ES-I3 (cell line): ENCODE results near the gene PHYHIPL.
"Not testable (repeated sequence)": the region's sequence is repeated elsewhere in the genome, so short reads cannot be mapped to it uniquely, and the experiment has no call there.

ENCODE experiments used
- H3K36me3 ChIP-seq: 2 replicates; pipeline ENCODE4 v1.6.1; 2013; ENCODE audit warnings: mild to moderate bottlenecking, low read length, control low read depth, moderate library complexity; ENCODE audit not compliant: insufficient read depth
- H3K4me1 ChIP-seq: 2 replicates; pipeline ENCODE4 v1.6.1; 2013; ENCODE audit warnings: mild to moderate bottlenecking, control low read depth, low read length; ENCODE audit not compliant: insufficient read depth
- H3K9ac ChIP-seq: 2 replicates; pipeline ENCODE4 v1.6.1; 2013; ENCODE audit warnings: low read depth, mild to moderate bottlenecking, low read length, moderate library complexity
- H3K9me3 ChIP-seq: 2 replicates; pipeline ENCODE4 v1.6.1; 2013; ENCODE audit warnings: mild to moderate bottlenecking, low read length, moderate library complexity; ENCODE audit not compliant: control insufficient read depth, insufficient read depth

PHYHIPL gene

DNA sequence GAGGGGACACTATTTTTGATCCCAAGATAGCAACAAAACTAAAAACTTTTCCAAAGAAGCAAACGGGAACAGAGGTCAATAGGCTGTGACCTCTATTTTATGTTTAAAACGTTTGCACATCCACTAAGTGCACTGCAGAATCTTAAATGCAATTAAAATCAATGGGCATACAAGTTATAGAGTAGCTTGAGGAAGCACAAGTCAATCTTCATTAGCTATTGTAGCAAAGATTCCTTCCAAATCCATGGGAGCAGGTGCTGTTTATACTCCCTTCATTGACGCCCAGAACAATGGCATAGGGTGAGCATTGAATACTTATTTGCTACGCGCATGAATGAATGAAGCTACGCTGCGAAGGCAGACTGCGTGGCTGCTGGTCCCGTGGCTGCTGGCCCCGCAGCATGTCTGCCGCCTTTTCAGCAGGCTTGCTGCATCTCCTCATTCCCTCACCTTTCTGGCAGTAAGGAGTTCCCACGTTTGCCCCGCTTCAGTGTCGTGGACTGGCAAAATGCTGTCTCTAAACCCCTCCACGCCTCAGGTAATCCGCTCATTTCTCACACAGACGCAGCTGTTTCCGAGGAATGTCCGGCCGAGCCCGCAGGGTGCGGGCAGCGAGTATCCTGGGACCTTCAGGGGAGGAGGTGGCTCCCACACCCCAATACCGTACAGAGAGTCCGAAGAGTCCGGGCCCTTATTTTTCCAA is 754 bp upstream of the PHYHIPL start:
- peak overlapping the region; percentile 51; the same call in 1 of the 2 replicates for H3K9ac ChIP-seq
- H3K9me3 ChIP-seq = no peaks in the 10 kb centered on the region
- H3K4me1 ChIP-seq = no peaks in the 10 kb centered on the region
- H3K36me3 ChIP-seq = no peaks in the 10 kb centered on the region

DNA sequence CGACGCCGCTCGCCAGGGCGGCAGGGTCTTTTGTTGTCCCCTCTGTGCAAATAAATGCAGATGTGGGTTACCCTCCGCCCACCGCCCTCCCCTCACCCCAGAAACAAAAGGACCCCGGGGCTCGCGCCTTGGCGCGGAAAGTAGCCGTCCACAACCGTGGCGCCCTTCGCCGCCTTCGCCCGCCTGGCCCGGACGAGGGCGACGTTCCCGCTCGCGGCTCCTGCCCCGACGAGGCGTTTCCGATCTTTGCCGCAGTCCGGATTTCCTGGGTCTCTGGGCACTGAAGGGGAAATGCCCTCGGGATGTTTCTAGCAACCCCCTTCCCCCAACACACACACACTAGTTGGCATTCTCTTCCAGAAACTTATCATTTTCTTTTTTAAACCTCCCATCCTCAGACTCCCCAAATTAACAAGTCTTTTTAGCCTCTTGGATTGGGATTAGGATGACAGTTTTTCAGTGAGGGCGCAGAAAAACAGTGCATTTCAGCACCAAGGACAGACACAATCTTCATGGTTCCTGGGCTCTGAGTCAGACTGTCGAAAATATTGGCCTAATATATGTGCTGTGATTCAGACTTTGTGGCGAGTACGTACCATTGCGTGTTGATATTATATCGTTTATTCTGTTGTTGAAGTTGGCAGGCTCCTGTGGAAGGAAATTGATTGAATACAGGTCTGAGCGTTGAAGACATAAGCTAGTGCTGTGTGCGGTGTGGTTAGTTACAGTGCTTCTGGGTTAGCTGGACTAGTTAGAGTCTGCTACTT is 771 bp downstream of the PHYHIPL start:
- no peaks in the 10 kb centered on the region for H3K4me1 ChIP-seq
- H3K36me3 ChIP-seq = no peaks in the 10 kb centered on the region
- H3K9ac ChIP-seq = peak overlapping the region; percentile 51
- no peaks in the 10 kb centered on the region for H3K9me3 ChIP-seq

DNA sequence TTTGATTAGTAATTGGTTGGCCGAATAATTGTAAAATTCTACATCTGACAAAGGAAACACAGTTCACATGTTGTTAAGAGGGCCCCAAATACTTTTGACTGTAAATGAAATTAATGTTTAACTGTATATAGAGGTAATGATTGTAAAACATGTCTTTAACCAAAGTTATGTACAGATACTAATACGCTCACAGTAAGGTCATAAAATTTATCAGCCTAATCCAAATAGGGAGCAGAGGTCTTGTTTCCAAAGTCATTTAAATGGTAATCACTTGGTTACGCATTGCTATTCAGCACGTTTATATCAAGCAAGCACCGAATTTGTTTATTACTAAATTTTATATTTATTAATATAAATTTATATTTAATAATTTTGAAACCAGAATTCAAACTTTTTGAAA is 1.4 kb downstream of the PHYHIPL start:
- H3K36me3 ChIP-seq = no peaks in the 10 kb centered on the region
- H3K9ac ChIP-seq = no peak overlapping the region
- H3K9me3 ChIP-seq = no peaks in the 10 kb centered on the region
- no peaks in the 10 kb centered on the region for H3K4me1 ChIP-seq

DNA sequence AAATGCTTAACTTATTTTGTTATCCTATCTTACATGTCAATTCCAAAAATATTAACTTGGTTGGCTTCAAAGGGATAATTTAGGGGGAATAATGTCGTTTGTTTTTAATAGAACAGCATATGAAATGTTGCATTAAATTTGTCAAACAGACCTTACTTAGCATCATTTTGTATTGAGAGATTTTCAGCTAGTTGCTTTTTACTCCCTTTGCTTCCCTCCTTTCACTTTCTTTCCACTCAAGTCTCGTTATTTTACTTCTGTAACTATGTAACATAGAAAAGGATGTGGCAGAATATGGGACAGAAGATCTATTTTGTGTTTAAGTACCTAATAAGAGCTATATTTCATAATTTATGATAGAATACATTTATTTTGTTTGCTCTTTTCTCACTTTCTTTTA is 2.6 kb downstream of the PHYHIPL start:
- Histone ChIP-seq H3K9ac (no peak overlapping the region), H3K9me3 (no peaks in the 10 kb centered on the region), H3K36me3 (no peaks in the 10 kb centered on the region), H3K4me1 (no peaks in the 10 kb centered on the region)

DNA sequence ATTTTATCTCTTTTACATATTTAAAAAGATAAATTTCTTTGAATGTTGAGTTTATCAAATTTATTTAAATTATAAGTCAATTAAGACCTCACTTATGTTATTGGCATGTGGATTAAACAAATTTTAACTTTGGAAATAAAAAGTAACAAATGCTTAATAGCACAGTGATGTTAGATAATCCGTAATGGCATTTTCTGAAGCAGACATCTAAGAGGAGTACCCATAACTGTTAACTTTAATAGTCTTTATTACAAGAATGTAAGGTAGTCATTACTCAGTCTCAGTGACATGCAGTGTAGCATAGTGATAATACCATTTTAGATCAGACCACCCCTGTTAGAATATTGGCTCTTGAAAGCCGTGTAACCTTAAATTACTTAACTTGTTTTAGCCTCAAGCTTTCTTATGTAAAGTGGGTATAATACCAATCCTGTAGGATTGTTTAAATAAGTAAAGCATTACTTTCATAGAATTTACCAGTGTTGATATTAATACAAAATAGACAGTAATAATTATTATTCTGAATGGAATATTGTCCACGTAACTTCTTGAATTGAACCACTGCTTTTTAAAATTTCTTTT is 4.3 kb downstream of the PHYHIPL start:
- Histone ChIP-seq H3K9me3 (no peaks in the 10 kb centered on the region), H3K4me1 (no peaks in the 10 kb centered on the region), H3K9ac (no peak overlapping the region), H3K36me3 (no peaks in the 10 kb centered on the region)

DNA sequence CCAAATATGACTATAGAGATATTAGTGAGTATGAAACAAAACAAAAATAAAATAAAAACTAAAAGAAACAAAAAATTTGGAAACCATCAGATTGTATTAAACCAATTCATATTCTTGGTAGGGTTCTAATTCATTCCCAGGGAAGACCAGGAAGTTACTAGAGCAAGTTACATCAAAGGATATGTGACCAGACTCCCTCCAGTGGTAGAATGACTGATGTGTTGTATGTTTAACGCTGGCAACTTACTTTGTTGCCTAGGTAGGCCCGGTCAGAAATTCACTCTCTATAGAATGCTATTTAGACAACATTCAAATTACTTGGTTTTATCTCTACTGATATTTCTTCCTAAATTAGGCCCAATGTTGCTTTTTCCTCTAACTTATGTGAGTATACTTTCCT is 5.2 kb downstream of the PHYHIPL start:
- Histone ChIP-seq H3K9me3 (no peaks in the 10 kb centered on the region), H3K36me3 (no peaks in the 10 kb centered on the region), H3K9ac (no peak overlapping the region), H3K4me1 (no peaks in the 10 kb centered on the region)

DNA sequence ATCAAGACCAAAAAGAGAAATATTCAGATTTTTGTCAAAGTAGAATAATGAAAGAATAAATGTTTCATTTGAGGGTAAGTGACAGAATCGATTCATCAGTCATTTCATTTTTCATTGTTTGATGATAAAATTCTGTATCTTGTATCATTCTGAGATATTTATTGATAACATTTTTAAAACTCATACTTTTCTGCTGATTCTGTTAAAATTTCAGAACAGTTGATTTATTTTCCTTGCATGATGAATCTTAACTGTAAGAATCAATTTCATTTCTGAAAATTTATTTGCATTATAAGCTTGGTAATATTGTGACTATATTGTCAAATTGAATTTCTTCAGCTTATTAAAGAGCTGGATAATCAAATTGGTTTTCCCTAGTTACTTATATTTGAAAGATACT is 13.9 kb downstream of the PHYHIPL start:
- no peaks in the 10 kb centered on the region for H3K36me3 ChIP-seq
- H3K9me3 ChIP-seq = no peaks in the 10 kb centered on the region
- H3K9ac ChIP-seq = no peak overlapping the region
- no peaks in the 10 kb centered on the region for H3K4me1 ChIP-seq

DNA sequence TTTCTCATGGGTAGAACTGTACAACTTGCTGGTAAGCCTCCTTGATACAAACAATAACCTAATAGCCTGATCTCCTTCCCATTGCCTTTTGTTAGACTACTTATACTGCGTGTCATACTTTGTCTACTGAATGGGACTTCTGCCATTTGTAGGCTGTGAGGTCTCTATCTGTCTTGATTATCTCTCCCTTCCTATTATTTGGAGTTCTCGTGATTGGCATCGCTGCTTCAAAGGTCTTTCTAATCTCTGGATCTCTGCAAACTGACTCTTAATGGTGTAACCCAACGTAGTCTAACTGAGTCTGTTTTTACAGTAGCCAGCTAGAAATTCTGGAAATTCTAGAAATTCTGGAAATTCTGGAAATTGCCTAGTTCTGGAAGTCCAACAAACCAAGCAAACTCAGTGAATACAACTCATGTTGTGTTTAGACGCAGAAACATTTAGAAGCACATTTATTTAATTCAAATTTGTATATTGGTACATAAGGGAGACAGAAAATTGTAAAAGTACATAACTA is 29.8 kb downstream of the PHYHIPL start:
- Histone ChIP-seq H3K9me3 (no peaks in the 10 kb centered on the region; the same call in 1 of the 2 replicates), H3K4me1 (peaks cover 8% of the 10 kb centered on the region; the same call in 1 of the 2 replicates), H3K9ac (no peak overlapping the region), H3K36me3 (no peaks in the 10 kb centered on the region)

DNA sequence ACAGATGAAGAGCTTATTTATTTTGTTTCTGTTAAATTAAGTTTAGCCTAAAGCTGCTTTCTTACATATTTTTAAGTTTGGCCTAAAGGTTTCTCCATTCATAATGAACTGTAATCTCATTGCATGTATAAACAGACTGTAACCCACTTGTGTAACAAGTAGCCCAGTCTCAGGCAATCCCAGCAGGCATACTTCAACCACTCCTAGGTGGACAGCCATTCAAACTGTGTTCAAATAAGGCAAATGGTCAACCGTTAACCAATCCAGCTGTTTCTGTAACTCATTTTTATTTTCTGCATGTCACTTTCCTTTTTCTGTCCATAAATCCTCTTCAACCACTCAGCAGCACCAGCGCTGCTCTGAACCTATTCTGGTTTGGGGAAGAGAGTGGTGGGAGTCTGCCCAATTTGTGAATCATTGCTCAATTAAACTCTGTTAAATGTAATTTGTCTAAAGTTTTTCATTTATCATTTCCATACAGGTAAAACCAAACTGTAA is 35.9 kb downstream of the PHYHIPL start:
- no peak overlapping the region for H3K9ac ChIP-seq
- no peaks in the 10 kb centered on the region for H3K4me1 ChIP-seq
- H3K9me3 ChIP-seq = no peaks in the 10 kb centered on the region
- no peaks in the 10 kb centered on the region for H3K36me3 ChIP-seq

DNA sequence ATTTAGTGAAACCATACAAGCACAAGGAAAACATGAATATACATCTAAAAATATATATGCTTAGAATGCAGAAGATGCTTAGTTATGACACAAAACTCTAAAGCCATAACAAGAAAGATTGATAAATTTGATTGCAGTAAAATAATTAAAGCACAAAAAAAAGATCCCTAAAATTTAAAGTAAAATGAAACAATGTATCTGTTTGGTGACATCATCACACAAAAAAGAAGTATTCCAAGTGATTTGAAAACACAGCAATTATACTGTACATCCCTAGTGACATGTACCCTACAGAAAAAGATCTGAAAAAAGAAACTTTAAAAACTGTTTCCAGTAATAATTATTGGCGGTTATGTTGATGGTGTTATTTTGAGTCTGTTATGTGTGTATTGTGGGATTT is 37.7 kb downstream of the PHYHIPL start:
- Histone ChIP-seq H3K9ac (no peak overlapping the region), H3K4me1 (no peaks in the 10 kb centered on the region), H3K9me3 (no peaks in the 10 kb centered on the region), H3K36me3 (no peaks in the 10 kb centered on the region)

DNA sequence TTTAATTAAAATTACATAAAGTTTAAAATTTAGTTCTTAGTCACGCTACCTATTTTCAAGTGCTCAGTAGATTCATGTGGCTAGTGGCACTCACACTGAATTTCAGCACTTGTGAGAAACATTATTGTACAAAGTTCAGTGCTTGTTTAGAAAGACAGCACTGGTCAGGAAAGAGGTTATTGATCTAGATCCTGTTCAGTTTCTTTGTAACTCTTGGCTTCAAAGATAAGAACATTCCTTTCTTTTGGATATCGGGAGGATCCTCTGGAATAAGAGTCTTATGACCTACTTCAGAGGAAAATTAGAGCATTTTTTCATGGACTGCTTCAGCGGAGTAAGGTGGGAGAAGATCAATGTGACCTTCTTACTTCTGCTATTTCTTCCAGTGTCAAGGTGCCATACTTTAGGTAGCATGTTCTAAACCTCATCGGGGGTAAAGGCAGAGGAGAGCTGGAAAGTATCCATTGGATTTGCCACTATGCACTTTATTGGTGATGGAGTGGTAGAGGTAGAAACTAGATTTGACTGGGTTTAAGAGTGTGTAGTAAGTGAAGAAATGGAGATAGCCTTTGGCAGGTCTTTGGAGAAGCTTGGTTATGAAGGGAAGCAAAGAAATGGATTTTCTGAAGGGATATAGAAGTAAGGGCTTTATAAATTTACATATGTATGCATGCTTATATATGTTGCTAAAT is 39.9 kb downstream of the PHYHIPL start:
- no peaks in the 10 kb centered on the region for H3K36me3 ChIP-seq
- no peak overlapping the region for H3K9ac ChIP-seq
- H3K4me1 ChIP-seq = no peaks in the 10 kb centered on the region; the same call in 1 of the 2 replicates
- no peaks in the 10 kb centered on the region for H3K9me3 ChIP-seq

DNA sequence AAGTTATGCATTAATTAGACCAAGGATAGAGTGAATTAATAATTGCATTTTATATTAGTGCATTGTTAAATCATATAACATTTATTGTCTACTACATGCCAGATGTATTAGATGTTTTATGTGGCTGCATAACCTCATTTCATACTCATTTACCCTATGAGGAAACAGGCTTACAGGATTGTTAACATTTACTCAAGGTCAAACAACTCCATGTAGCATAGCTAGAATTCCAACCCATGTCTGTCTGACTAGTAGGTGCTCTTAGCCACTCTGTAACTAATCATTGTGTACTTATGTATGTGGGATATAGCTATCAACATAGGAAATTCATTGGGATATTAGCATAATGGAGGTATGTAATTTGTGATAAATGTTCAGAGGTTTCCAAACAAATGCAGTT is 46.3 kb downstream of the PHYHIPL start:
- Histone ChIP-seq H3K9ac (no peak overlapping the region), H3K36me3 (no peaks in the 10 kb centered on the region), H3K9me3 (no peaks in the 10 kb centered on the region), H3K4me1 (no peaks in the 10 kb centered on the region; the same call in 1 of the 2 replicates)

DNA sequence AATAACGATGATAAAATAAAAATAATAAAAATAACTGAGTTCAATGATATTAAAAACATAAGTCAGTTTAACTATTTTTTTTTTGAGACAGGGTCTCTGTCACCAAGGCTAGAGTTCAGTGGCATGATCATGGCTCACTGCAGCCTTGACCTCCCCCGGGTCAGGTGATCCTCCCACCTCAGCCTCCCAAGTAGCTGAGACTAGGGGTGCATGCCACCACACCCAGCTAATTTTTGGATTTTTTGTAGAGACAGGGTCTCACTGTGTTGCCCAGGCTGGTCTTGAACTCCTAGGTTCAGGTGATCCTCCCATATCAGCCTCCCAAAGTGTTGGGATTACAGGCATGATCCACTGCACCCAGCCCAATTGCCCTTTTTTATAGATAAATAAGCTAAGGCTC is 47.2 kb downstream of the PHYHIPL start:
- not testable (repeated sequence) for H3K36me3 ChIP-seq, H3K9me3 ChIP-seq

DNA sequence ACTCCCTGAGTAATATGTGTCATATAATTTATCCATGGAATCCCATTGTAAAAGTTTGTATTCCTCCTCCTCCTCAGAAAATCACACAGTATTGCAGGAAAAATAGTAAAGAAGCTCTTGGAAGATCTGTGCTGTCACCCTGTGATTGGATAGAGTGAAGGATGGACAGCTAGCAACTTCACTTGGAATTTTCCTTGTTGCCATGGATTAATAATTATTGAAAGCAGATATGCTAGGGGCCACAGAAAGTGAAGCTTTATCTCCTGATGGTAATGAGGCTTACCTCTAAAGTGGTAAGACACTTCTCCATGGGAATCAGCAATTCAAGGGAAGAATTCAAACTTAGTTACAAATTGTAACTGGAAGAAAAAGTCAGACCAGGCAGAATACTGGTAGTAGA is 48.8 kb downstream of the PHYHIPL start:
- Histone ChIP-seq H3K4me1 (no peaks in the 10 kb centered on the region; the same call in 1 of the 2 replicates), H3K9ac (no peak overlapping the region), H3K36me3 (no peaks in the 10 kb centered on the region), H3K9me3 (no peaks in the 10 kb centered on the region)

More for the DNA sequence above, 47.2 kb downstream of the PHYHIPL start:
- H3K4me1 ChIP-seq, H3K9ac ChIP-seq: not testable (repeated sequence)
